Mammary epithelial cell (primary cell): ENCODE data around the gene ADTRP.

ENCODE experiments used
- EZH2 ChIP-seq: IDR thresholded peaks from 2 replicates; pipeline ENCODE4 v1.6.1; 2012; ENCODE audit warnings: low read length, inconsistent platforms, borderline replicate concordance
- TF ChIP-seq, protein P1 (sequence below), 2 donors: IDR thresholded peaks in 1 of 2; conservative IDR thresholded peaks in 1 of 2; 2 replicates each; pipeline ENCODE4 v1.5.1; 2011 to 2012; ENCODE audit warnings: inconsistent platforms in 2 of 2, low read length in 2 of 2, mild to moderate bottlenecking in 2 of 2, control low read depth in 1 of 2, low read depth in 1 of 2; ENCODE audit not compliant: insufficient read depth in 1 of 2; ENCODE audit errors: extremely low read depth in 1 of 2

GRCh38 chr6:11811644-11812264 lies 33.2 kb upstream of the ADTRP start:
- TF ChIP-seq, protein P1, sequence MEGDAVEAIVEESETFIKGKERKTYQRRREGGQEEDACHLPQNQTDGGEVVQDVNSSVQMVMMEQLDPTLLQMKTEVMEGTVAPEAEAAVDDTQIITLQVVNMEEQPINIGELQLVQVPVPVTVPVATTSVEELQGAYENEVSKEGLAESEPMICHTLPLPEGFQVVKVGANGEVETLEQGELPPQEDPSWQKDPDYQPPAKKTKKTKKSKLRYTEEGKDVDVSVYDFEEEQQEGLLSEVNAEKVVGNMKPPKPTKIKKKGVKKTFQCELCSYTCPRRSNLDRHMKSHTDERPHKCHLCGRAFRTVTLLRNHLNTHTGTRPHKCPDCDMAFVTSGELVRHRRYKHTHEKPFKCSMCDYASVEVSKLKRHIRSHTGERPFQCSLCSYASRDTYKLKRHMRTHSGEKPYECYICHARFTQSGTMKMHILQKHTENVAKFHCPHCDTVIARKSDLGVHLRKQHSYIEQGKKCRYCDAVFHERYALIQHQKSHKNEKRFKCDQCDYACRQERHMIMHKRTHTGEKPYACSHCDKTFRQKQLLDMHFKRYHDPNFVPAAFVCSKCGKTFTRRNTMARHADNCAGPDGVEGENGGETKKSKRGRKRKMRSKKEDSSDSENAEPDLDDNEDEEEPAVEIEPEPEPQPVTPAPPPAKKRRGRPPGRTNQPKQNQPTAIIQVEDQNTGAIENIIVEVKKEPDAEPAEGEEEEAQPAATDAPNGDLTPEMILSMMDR (conservative IDR thresholded peaks at IDR 0.05 in 1 of 2, IDR thresholded peaks at IDR 0.05 in 1 of 2; ENCODE audit: extremely low read depth in 1 of 2, insufficient read depth in 1 of 2, low read depth in 1 of 2, low read length in 2 of 2), result no peak
- no peak for TF ChIP-seq EZH2
